ENCODE data around the gene NRG3. TPM values are rescaled to one million over a fixed set of nuclear protein-coding genes. Genes with fewer than 3 reads are reported as not detected.
"Not testable (repeated sequence)": the region's sequence is repeated elsewhere in the genome, so short reads cannot be mapped to it uniquely, and the experiment has no call there.

Gene NRG3
- total RNA-seq, 4 donors from 2014 or later = 0.32 to 1.4 TPM; not detected in 2

GRCh38 chr10:82040336-82040735 is 165.3 kb downstream of the NRG3 start:
- Histone ChIP-seq H3K9me3 (no peaks in the 10 kb centered on the region), H3K27me3 (no peaks in the 10 kb centered on the region), H3K36me3 (no peaks in the 10 kb centered on the region), H3K4me1 (no peaks in the 10 kb centered on the region), H3K4me3 (no peak overlapping the region), H3K27ac (no peak overlapping the region)
- no peak for TF ChIP-seq POLR2A (IDR thresholded peaks at IDR 0.05)
- no peak for TF ChIP-seq POLR2AphosphoS5 (IDR thresholded peaks at IDR 0.05)
- no peak for TF ChIP-seq EP300 (IDR thresholded peaks at IDR 0.05; ENCODE audit: low read depth)
- no peak for TF ChIP-seq CTCF (IDR thresholded peaks at IDR 0.05)
- 87 to 92% methylated on average over 1 of the region's 1 CpG for WGBS, 2 donors (ENCODE audit: low coverage in 1 of 2)
- in situ Hi-C loops (cut with MboI; ENCODE audit: low pct_ligation_motif_present in 1 of 4, low pct_unique_long_range_greater_than_20kb in 1 of 4, low sequenced_read_pairs in 3 of 4) (no loop called here), intact Hi-C loops (cut with DNase I; ENCODE audit: low total_unique reads) (no loop called here)
- DNase-seq = no peak

DNA sequence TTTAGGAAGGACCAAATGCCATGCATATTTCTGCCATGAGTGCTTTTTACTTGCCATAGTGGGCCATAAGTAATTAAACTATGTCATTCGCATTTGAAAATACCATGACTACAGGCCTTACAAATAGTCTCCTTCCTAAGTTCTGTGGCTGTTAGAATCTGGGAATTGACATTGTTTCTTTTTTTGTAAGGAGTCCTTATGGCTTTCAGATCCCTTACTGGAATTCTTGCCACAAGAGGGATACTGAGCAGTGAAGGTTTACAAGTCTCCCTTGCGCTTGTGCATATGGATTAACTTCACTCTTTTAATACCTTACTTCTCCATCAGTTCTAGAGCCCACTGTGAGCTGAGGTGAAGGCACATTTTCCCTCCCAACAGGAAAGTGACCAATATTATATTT is 166.0 kb downstream of the NRG3 start:
- Histone ChIP-seq H3K27ac (no peak overlapping the region), H3K4me3 (no peak overlapping the region), H3K36me3 (no peaks in the 10 kb centered on the region), H3K27me3 (no peaks in the 10 kb centered on the region), H3K4me1 (no peaks in the 10 kb centered on the region), H3K9me3 (no peaks in the 10 kb centered on the region)
- 86 to 100% methylated on average over 2 of the region's 2 CpGs for WGBS, 2 donors (ENCODE audit: low coverage in 1 of 2)
- DNase-seq = no peak
- TF ChIP-seq CTCF (IDR thresholded peaks at IDR 0.05) = no peak
- no peak for TF ChIP-seq EP300 (IDR thresholded peaks at IDR 0.05; ENCODE audit: low read depth)
- in situ Hi-C loops (cut with MboI; ENCODE audit: low pct_ligation_motif_present in 1 of 4, low pct_unique_long_range_greater_than_20kb in 1 of 4, low sequenced_read_pairs in 3 of 4) = no loop called here
- intact Hi-C loops (cut with DNase I; ENCODE audit: low total_unique reads) = no loop called here

DNA sequence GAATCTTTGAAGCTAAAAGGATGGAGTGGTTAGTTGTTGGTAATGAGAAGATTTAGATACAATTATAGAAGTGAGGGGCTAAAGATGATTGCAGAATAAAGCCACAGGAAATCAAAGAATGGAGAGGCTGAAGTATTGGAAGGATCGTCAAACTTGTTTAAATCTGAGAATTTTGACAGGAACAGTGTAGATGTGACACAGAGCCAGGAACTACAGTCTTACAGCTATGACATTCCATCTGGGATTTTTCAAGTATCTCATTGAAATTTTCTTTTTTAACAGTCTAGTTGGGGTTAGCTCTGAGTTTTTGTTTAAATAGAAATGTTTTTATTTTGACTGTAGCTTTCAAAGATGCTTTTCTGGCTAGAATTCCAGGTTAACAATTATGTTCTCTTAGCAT is 181.4 kb downstream of the NRG3 start:
- no peak for DNase-seq
- Histone ChIP-seq H3K27ac (no peak overlapping the region), H3K36me3 (no peaks in the 10 kb centered on the region), H3K27me3 (no peaks in the 10 kb centered on the region), H3K4me1 (no peaks in the 10 kb centered on the region), H3K9me3 (no peaks in the 10 kb centered on the region), H3K4me3 (no peak overlapping the region)
- in situ Hi-C loops (cut with MboI; ENCODE audit: low pct_ligation_motif_present in 1 of 4, low pct_unique_long_range_greater_than_20kb in 1 of 4, low sequenced_read_pairs in 3 of 4) (no loop called here), intact Hi-C loops (cut with DNase I; ENCODE audit: low total_unique reads) (no loop called here)
- TF ChIP-seq CTCF (IDR thresholded peaks at IDR 0.05) = no peak
- no peak for TF ChIP-seq EP300 (IDR thresholded peaks at IDR 0.05; ENCODE audit: low read depth)
- no peak for TF ChIP-seq POLR2AphosphoS5 (IDR thresholded peaks at IDR 0.05)
- no peak for TF ChIP-seq POLR2A (IDR thresholded peaks at IDR 0.05)
- WGBS, 2 donors (ENCODE audit: low coverage in 1 of 2) = 36 to 85% methylated on average over 1 of the region's 1 CpG

DNA sequence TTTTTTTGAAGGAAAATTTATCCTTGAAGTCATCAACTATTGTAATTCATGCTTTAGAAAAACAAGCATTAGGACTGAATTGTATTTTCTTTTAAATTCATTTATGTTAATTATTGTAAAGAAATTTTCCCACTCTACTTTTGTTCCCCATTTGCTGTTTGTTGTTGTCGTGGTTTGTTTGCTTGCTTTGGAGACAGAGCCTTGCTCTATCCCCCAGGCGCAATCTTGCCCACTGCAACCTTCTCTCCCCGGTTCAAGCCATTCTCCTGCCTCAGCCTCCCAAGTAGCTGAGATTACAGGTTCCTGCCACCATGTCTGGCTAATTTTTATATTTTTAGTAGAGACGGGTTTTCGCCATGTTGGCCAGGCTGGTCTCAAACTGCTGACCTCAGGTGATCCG is 192.2 kb downstream of the NRG3 start:
- H3K4me1 ChIP-seq; H3K36me3 ChIP-seq; intact Hi-C loops (cut with DNase I; ENCODE audit: low total_unique reads); H3K27me3 ChIP-seq; H3K9me3 ChIP-seq; in situ Hi-C loops (cut with MboI; ENCODE audit: low pct_ligation_motif_present in 1 of 4, low pct_unique_long_range_greater_than_20kb in 1 of 4, low sequenced_read_pairs in 3 of 4); DNase-seq; H3K27ac ChIP-seq; H3K4me3 ChIP-seq: not testable (repeated sequence)
- 73 to 86% methylated on average over 3 to 6 of the region's 6 CpGs for WGBS, 2 donors (ENCODE audit: low coverage in 1 of 2)

GRCh38 chr10:82068501-82068900 is 193.5 kb downstream of the NRG3 start:
- in situ Hi-C loops (cut with MboI; ENCODE audit: low pct_ligation_motif_present in 1 of 4, low pct_unique_long_range_greater_than_20kb in 1 of 4, low sequenced_read_pairs in 3 of 4) = no loop called here
- no peak for TF ChIP-seq CTCF (IDR thresholded peaks at IDR 0.05)
- no peak for TF ChIP-seq POLR2A (IDR thresholded peaks at IDR 0.05)
- no peak for TF ChIP-seq POLR2AphosphoS5 (IDR thresholded peaks at IDR 0.05)
- TF ChIP-seq EP300 (IDR thresholded peaks at IDR 0.05; ENCODE audit: low read depth) = no peak
- Histone ChIP-seq H3K4me1 (no peaks in the 10 kb centered on the region), H3K27me3 (no peaks in the 10 kb centered on the region), H3K9me3 (no peaks in the 10 kb centered on the region), H3K4me3 (no peak overlapping the region), H3K27ac (no peak overlapping the region), H3K36me3 (no peaks in the 10 kb centered on the region)
- 56 to 60% methylated on average over 2 of the region's 2 CpGs for WGBS, 2 donors (ENCODE audit: low coverage in 1 of 2)
- DNase-seq = no peak
- intact Hi-C loops (cut with DNase I; ENCODE audit: low total_unique reads) = no loop called here

Data from transverse colon (tissue), 4 donors.